NCI-H345 treated with DMSO at 0.1 percent for 48 hours (cell line): ENCODE results near the gene GDPD5.
"Not testable (repeated sequence)": the region's sequence is repeated elsewhere in the genome, so short reads cannot be mapped to it uniquely, and the experiment has no call there.

ENCODE experiments used
- DNase-seq: peaks from one replicate; lab custom pipeline; 2025; ENCODE audit not compliant: unreplicated experiment; lab: John Stamatoyannopoulos, UW

Gene GDPD5

GRCh38 chr11:75430714-75431532 is 94.8 kb downstream of the GDPD5 start:
- no peak for DNase-seq

- DNase-seq = peak; percentile 23
These were observed 95.6 kb downstream of the GDPD5 start for GRCh38 chr11:75429902-75430713.

- no peak for DNase-seq
These were observed 96.2 kb downstream of the GDPD5 start for GRCh38 chr11:75429641-75429901.

GRCh38 chr11:75428989-75429640 is 96.6 kb downstream of the GDPD5 start:
- no peak for DNase-seq

GRCh38 chr11:75428281-75428724 is 97.4 kb downstream of the GDPD5 start:
- no peak for DNase-seq

GRCh38 chr11:75427181-75427580 is 98.6 kb downstream of the GDPD5 start:
- DNase-seq = no peak

GRCh38 chr11:75426720-75427086 is 99.0 kb downstream of the GDPD5 start:
- no peak for DNase-seq

- no peak for DNase-seq
These were observed 100.3 kb downstream of the GDPD5 start for GRCh38 chr11:75425422-75425821.

GRCh38 chr11:75424396-75424795 is 101.3 kb downstream of the GDPD5 start:
- peak; percentile 9 for DNase-seq

- no peak for DNase-seq
These were observed 102.0 kb downstream of the GDPD5 start for GRCh38 chr11:75423721-75424120.

- no peak for DNase-seq
These were observed 103.2 kb downstream of the GDPD5 start for GRCh38 chr11:75422248-75423231.

- no peak for DNase-seq
These were observed 103.9 kb downstream of the GDPD5 start for GRCh38 chr11:75421902-75422247.

- no peak for DNase-seq
These were observed 104.6 kb downstream of the GDPD5 start for GRCh38 chr11:75421035-75421602.

- no peak for DNase-seq
These were observed 105.3 kb downstream of the GDPD5 start for GRCh38 chr11:75420224-75421034.

- no peak for DNase-seq
These were observed 111.9 kb downstream of the GDPD5 start for GRCh38 chr11:75413864-75414263.

GRCh38 chr11:75413146-75413545 is 112.6 kb downstream of the GDPD5 start:
- DNase-seq = not testable (repeated sequence)

- DNase-seq = not testable (repeated sequence)
These were observed 115.8 kb downstream of the GDPD5 start for GRCh38 chr11:75409971-75410370.

GRCh38 chr11:75408957-75409219 is 116.9 kb downstream of the GDPD5 start:
- DNase-seq = no peak

GRCh38 chr11:75406338-75406777 is 119.4 kb downstream of the GDPD5 start:
- no peak for DNase-seq
